SK-N-SH (cell line): Measurements from ENCODE around the gene GPR160. TPM values are rescaled to one million over a fixed set of nuclear protein-coding genes. Genes with fewer than 3 reads are reported as not detected.

Experiments used
- CTCF ChIA-PET: fragments of 300-600, 350-600 bp; formaldehyde crosslinking; extraction: SDS; loops from one replicate; lab custom pipeline; 2021; lab: Yijun Ruan, JAX
- POLR2A ChIA-PET: fragments of 350-600 bp; sonication (Branson Sonifier 250); formaldehyde crosslinking; extraction: SDS; loops from one replicate; lab custom pipeline; 2020; ENCODE audit warnings: antibody characterized with exemption, inconsistent platforms; lab: Yijun Ruan, JAX
- DNase-seq: peaks from one replicate; pipeline ENCODE4 v3.0.0; 2012
- H2AFZ ChIP-seq: fragments of 200-600 bp; sonication (generic); 2 replicates; pipeline ENCODE4 v1.8.1; 2016; ENCODE audit warnings: antibody characterized with exemption, mild to moderate bottlenecking, low read depth
- H3F3A ChIP-seq: fragments of 200-600 bp; sonication (generic); replicated peaks from 2 replicates; pipeline ENCODE3; 2016; ENCODE audit warnings: antibody characterized with exemption, mild to moderate bottlenecking; ENCODE audit not compliant: insufficient read depth
- H3K27ac ChIP-seq, 2 experiments: fragments of 200-500 bp in 1 of 2; fragments of 200-600 bp in 1 of 2; sonication (Bioruptor generic) in 1 of 2; sonication (generic), shearing (Covaris generic) in 1 of 2; 2 replicates each; pipeline versions ENCODE4 v1.5.1 to v1.6.1; 2014 to 2016; ENCODE audit warnings: low read depth in 2 of 2, inconsistent platforms in 1 of 2, low read length in 1 of 2, mild to moderate bottlenecking in 1 of 2, mixed read lengths in 1 of 2
- H3K27me3 ChIP-seq: fragments of 200-600 bp; sonication (generic), shearing (Covaris generic); 2 replicates; pipeline ENCODE4 v1.6.1; 2016; ENCODE audit warnings: mixed run types; ENCODE audit not compliant: insufficient read depth
- H3K36me3 ChIP-seq, 2 experiments: fragments of 200-500 bp in 1 of 2; fragments of 200-600 bp in 1 of 2; sonication (Bioruptor generic) in 1 of 2; sonication (generic) in 1 of 2; replicated peaks in 1 of 2; 2 replicates each; pipeline versions ENCODE3 to v1.5.1; 2014 to 2016; ENCODE audit warnings: low read length in 1 of 2, mild to moderate bottlenecking in 1 of 2; ENCODE audit not compliant: insufficient read depth in 2 of 2, control insufficient read depth in 1 of 2
- H3K4me1 ChIP-seq, 2 experiments: fragments of 200-500 bp in 1 of 2; fragments of 200-600 bp in 1 of 2; sonication (Bioruptor generic) in 1 of 2; sonication (generic), shearing (Covaris generic) in 1 of 2; 2 replicates each; pipeline versions ENCODE4 v1.5.1 to v1.6.1; 2014 to 2016; ENCODE audit warnings: low read depth in 1 of 2, low read length in 1 of 2, mixed run types in 1 of 2; ENCODE audit not compliant: insufficient read depth in 2 of 2, control insufficient read depth in 1 of 2
- H3K4me2 ChIP-seq: fragments of 200-600 bp; sonication (generic), shearing (Covaris generic); 2 replicates; pipeline ENCODE4 v1.6.1; 2017; ENCODE audit warnings: mixed run types
- H3K4me3 ChIP-seq, 2 experiments: fragments of 200-500 bp in 1 of 2; fragments of 200-600 bp in 1 of 2; sonication (Bioruptor generic) in 1 of 2; sonication (generic), shearing (Covaris generic) in 1 of 2; 2 replicates each; pipeline versions ENCODE4 v1.5.1 to v1.8.1; 2014 to 2016; ENCODE audit warnings: low read depth in 2 of 2, inconsistent platforms in 1 of 2, low read length in 1 of 2, mild to moderate bottlenecking in 1 of 2, mixed read lengths in 1 of 2, moderate library complexity in 1 of 2
- H3K79me2 ChIP-seq: fragments of 200-600 bp; sonication (generic); 2 replicates; pipeline ENCODE4 v1.8.1; 2017; ENCODE audit warnings: mild to moderate bottlenecking; ENCODE audit not compliant: insufficient read depth
- H3K9ac ChIP-seq: fragments of 200-600 bp; sonication (generic); 2 replicates; pipeline ENCODE4 v1.6.1; 2017; ENCODE audit warnings: mixed run types
- H3K9me2 ChIP-seq: fragments of 200-600 bp; sonication (generic); 2 replicates; pipeline ENCODE4 v1.6.1; 2017; ENCODE audit warnings: mixed run types
- H3K9me3 ChIP-seq: fragments of 200-600 bp; sonication (generic); 2 replicates; pipeline ENCODE4 v1.6.1; 2017; ENCODE audit warnings: mixed run types, mild to moderate bottlenecking, moderate library complexity
- H4K20me1 ChIP-seq: fragments of 200-600 bp; sonication (generic); 2 replicates; pipeline ENCODE4 v1.6.1; 2017; ENCODE audit warnings: mild to moderate bottlenecking, mixed run types; ENCODE audit not compliant: insufficient read depth
- EP300 ChIP-seq, 2 experiments: IDR thresholded peaks; 2 replicates each; pipeline versions ENCODE4 v1.4.0 to v1.6.1; 2012; ENCODE audit warnings: borderline replicate concordance in 1 of 2, low read depth in 1 of 2, low read length in 1 of 2
- FOXJ3 ChIP-seq: sonication (generic); formaldehyde crosslinking; IDR thresholded peaks from 2 replicates; pipeline ENCODE4 v1.5.1; 2020; ENCODE audit warnings: mild to moderate bottlenecking, missing genetic modification reagents
- MAX ChIP-seq: IDR thresholded peaks from 2 replicates; pipeline ENCODE4 v1.4.0; 2012; ENCODE audit warnings: low read depth
- MXI1 ChIP-seq: IDR thresholded peaks from 2 replicates; pipeline ENCODE4 v1.6.1; 2012; ENCODE audit warnings: mild to moderate bottlenecking, low read depth, low read length, improper control_type of control experiment
- NFIC ChIP-seq: IDR thresholded peaks from 2 replicates; pipeline ENCODE4 v1.4.0; 2012; ENCODE audit warnings: borderline replicate concordance
- PBX3 ChIP-seq: IDR thresholded peaks from 2 replicates; pipeline ENCODE4; 2012
- RCOR1 ChIP-seq: fragments of 150-350 bp; IDR thresholded peaks from 2 replicates; pipeline ENCODE4 v1.6.1; 2017; ENCODE audit warnings: antibody characterized with exemption, low read length
- RFX5 ChIP-seq: IDR thresholded peaks from 2 replicates; pipeline ENCODE4 v1.6.1; 2012; ENCODE audit warnings: mild to moderate bottlenecking, improper control_type of control experiment, low read length
- YY1 ChIP-seq: IDR thresholded peaks from 2 replicates; pipeline ENCODE4 v1.4.0; 2012; ENCODE audit warnings: low read depth, mild to moderate bottlenecking
- WGBS: methylation state at CpG from one replicate; pipeline ENCODE4 v1.1.6; 2017; ENCODE audit warnings: low lambda C conversion rate; 5-methylcytosine and 5-hydroxymethylcytosine counted together
- polyA plus RNA-seq, 3 experiments: library from polyadenylated mRNA; depleted of rRNA; stranded (reverse); fragments of >200 nt; gene quantifications; 2 replicates each; pipeline ENCODE4 v1.2.3, GENCODE V29; 2012

The GPR160 gene
- polyA plus RNA-seq, 1 of the 3 experiments (the other 2 are of a cell fraction) = 0.31 TPM

GRCh38 chr3:170076715-170077238 lies 39.0 kb downstream of the GPR160 start:
- 92% methylated on average over 6 of the region's 6 CpGs for WGBS

GRCh38 chr3:170077361-170077760 lies 39.6 kb downstream of the GPR160 start:
- H3K27me3 ChIP-seq = no peaks in the 10 kb centered on the region
- H3K79me2 ChIP-seq = no peaks in the 10 kb centered on the region
- H4K20me1 ChIP-seq = no peaks in the 10 kb centered on the region
- H3K4me2 ChIP-seq = no peak overlapping the region
- H3K9me2 ChIP-seq = no peaks in the 10 kb centered on the region
- no peak overlapping the region for H3K4me3 ChIP-seq
- H3K4me1 ChIP-seq = peaks cover 0 to 2% of the 10 kb centered on the region in 2 experiments; a peak in 2 of 4 replicates
- no peak overlapping the region for H2AFZ ChIP-seq
- DNase-seq = no peak
- H3F3A ChIP-seq = no peaks in the 10 kb centered on the region
- TF ChIP-seq MAX (no peak), EP300 (IDR thresholded peaks at IDR 0.05; ENCODE audit: borderline replicate concordance in 1 of 2, low read depth in 1 of 2, low read length in 1 of 2) (no peak), FOXJ3 (CRISPR knock-in tag) (no peak)
- H3K36me3 ChIP-seq = peaks cover 3 to 7% of the 10 kb centered on the region in 2 experiments
- H3K9ac ChIP-seq = no peak overlapping the region
- H3K9me3 ChIP-seq = no peaks in the 10 kb centered on the region
- WGBS = 91% methylated on average over 10 of the region's 10 CpGs
- CTCF ChIA-PET = interaction anchor here (0.6 kb wide), 1 partner anchor 214 kb away, joined by 3 read pairs; no protein-coding TSS in a partner anchor
- no peak overlapping the region for H3K27ac ChIP-seq
- POLR2A ChIA-PET = no interaction called here

More at GRCh38 chr3:170076715-170077238, 39.0 kb downstream of the GPR160 start:
- Histone ChIP-seq H3K36me3 (peaks cover 3 to 4% of the 10 kb centered on the region in 2 experiments), H3K4me2 (no peak overlapping the region), H3K9me3 (no peaks in the 10 kb centered on the region), H3K4me3 (no peak overlapping the region), H3F3A (no peaks in the 10 kb centered on the region), H3K9me2 (no peaks in the 10 kb centered on the region), H3K9ac (no peak overlapping the region), H2AFZ (no peak overlapping the region), H3K27ac (no peak overlapping the region), H3K79me2 (no peaks in the 10 kb centered on the region)
- POLR2A ChIA-PET = no interaction called here
- TF ChIP-seq NFIC (no peak), RCOR1 (no peak), RFX5 (no peak), YY1 (no peak), PBX3 (no peak), MXI1 (no peak)
- TF ChIP-seq, all 33 proteins: peak for 0
- no peaks in the 10 kb centered on the region for H3K27me3 ChIP-seq
- CTCF ChIA-PET = no interaction called here
- no peak for DNase-seq
- H4K20me1 ChIP-seq = no peaks in the 10 kb centered on the region
- H3K4me1 ChIP-seq = peaks cover 0 to 2% of the 10 kb centered on the region in 2 experiments; a peak in 2 of 4 replicates
